Measurements from ENCODE around the gene BMP8B. TPM values are rescaled to one million over a fixed set of nuclear protein-coding genes. Genes with fewer than 3 reads are reported as not detected.
"Not testable (repeated sequence)": the region's sequence is repeated elsewhere in the genome, so short reads cannot be mapped to it uniquely, and the experiment has no call there.

The BMP8B gene
- total and polyA plus RNA-seq, 8 donors, result 1.4 to 6.4 (median 3.5) TPM

- Histone ChIP-seq H3K4me3 (peak overlapping the region in 1 of 4 donors; percentile 27), H3K9me3 (no peaks in the 10 kb centered on the region), H3K36me3 (no peaks in the 10 kb centered on the region), H3K27ac (peak overlapping the region in 1 of 4 donors; percentile 37), H3K27me3 (no peaks in the 10 kb centered on the region), H3K4me1 (peaks cover 0 to 3% (median 0%) of the 10 kb centered on the region in 3 donors)
- intact Hi-C loops (cut with DNase I), result no loop called here
- DNase-seq (peak; percentile 66 to 92 (median 84)), ATAC-seq (peak; percentile 90 to 96 (median 94)), FAIRE-seq (no peak)
- WGBS, 2 donors, result 2 to 6% methylated on average over 8 of the region's 8 CpGs
- TF ChIP-seq CTCF (IDR thresholded peaks at IDR 0.05), result peak; percentile 65 to 83 (median 69)
These were observed 11.3 kb upstream of the BMP8B start for GRCh38 chr1:39799770-39800470.

- DNase-seq, result peak; percentile 78 to 91 (median 82)
- H3K4me1 ChIP-seq; FAIRE-seq; H3K9me3 ChIP-seq; intact Hi-C loops (cut with DNase I); H3K36me3 ChIP-seq; H3K27me3 ChIP-seq: not testable (repeated sequence)
- peak; percentile 92 to 97 (median 95) for ATAC-seq
- Histone ChIP-seq H3K4me3 (peak overlapping the region in 1 of 4 donors; percentile 27), H3K27ac (peak overlapping the region in 3 of 4 donors; percentile 22 to 37 (median 33))
- WGBS, 2 donors, result 41 to 44% methylated on average over 22 of the region's 26 CpGs
These were observed 10.4 kb upstream of the BMP8B start for GRCh38 chr1:39798859-39799769.

- Histone ChIP-seq H3K27ac (no peak overlapping the region), H3K36me3 (no peaks in the 10 kb centered on the region), H3K27me3 (no peaks in the 10 kb centered on the region), H3K4me1 (peaks cover 0 to 3% (median 0%) of the 10 kb centered on the region in 3 donors), H3K9me3 (no peaks in the 10 kb centered on the region), H3K4me3 (no peak overlapping the region)
- no peak for ATAC-seq
- intact Hi-C loops (cut with DNase I), result no loop called here
- TF ChIP-seq CTCF (IDR thresholded peaks at IDR 0.05), result no peak
- no peak for FAIRE-seq
- WGBS, 2 donors, result 6 to 13% methylated on average over 1 of the region's 1 CpG
- DNase-seq, result no peak
These were observed 7.0 kb upstream of the BMP8B start for GRCh38 chr1:39795651-39796050.

GRCh38 chr1:39791838-39792237 is 3.2 kb upstream of the BMP8B start:
- DNase-seq (no peak), FAIRE-seq (no peak), ATAC-seq (no peak)
- Histone ChIP-seq H3K27me3 (no peaks in the 10 kb centered on the region), H3K36me3 (no peaks in the 10 kb centered on the region), H3K9me3 (no peaks in the 10 kb centered on the region), H3K4me3 (no peak overlapping the region), H3K27ac (no peak overlapping the region), H3K4me1 (peaks cover 0 to 9% (median 0%) of the 10 kb centered on the region in 3 donors)
- WGBS, 2 donors, result 91 to 97% methylated on average over 2 of the region's 2 CpGs
- intact Hi-C loops (cut with DNase I), result no loop called here
- TF ChIP-seq CTCF (IDR thresholded peaks at IDR 0.05), result no peak

- 42 to 60% methylated on average over 14 to 15 of the region's 15 CpGs for WGBS, 2 donors
- Histone ChIP-seq H3K27me3 (no peaks in the 10 kb centered on the region), H3K4me1 (peaks cover 0 to 9% (median 0%) of the 10 kb centered on the region in 3 donors), H3K9me3 (no peaks in the 10 kb centered on the region), H3K36me3 (no peaks in the 10 kb centered on the region), H3K4me3 (peak overlapping the region; percentile 33 to 77 (median 57)), H3K27ac (peak overlapping the region; percentile 61 to 73 (median 67))
- intact Hi-C loops (cut with DNase I), result no loop called here
- no peak for TF ChIP-seq CTCF (IDR thresholded peaks at IDR 0.05)
- FAIRE-seq (no peak), ATAC-seq (no peak), DNase-seq (no peak)
These were observed 976 bp upstream of the BMP8B start for GRCh38 chr1:39789571-39790110.

All from pancreas (tissue), 10 donors.